HG03432 (cell line): ENCODE measurements around the gene ITGAV.

Source experiments
- ATAC-seq: cut with Tn5 transposase; IDR thresholded peaks from one replicate; pipeline ENCODE4 v1.9.1; 2021; ENCODE audit warnings: mild to moderate bottlenecking, moderate library complexity; ENCODE audit not compliant: unreplicated experiment

Gene ITGAV

DNA sequence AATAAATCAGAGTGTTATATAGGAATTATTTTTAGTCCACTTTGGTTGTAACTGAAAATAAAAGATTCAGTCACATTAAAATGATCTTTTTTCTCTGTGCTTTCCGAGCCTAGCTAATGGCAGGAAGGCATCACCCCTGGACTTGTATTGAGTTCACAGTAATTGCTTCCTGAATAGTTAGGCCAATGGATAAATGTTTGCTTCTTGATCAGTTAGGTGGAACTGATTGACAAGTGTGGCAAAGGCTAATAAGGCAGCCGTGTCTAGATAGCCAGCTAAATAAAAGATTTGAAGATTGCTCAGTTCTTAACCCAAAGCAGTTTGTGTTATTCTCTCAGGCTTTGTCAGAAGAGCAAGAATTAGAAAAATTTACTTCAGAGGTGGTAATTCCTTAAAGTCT lies 124.8 kb downstream of the ITGAV start:
- no peak for ATAC-seq

DNA sequence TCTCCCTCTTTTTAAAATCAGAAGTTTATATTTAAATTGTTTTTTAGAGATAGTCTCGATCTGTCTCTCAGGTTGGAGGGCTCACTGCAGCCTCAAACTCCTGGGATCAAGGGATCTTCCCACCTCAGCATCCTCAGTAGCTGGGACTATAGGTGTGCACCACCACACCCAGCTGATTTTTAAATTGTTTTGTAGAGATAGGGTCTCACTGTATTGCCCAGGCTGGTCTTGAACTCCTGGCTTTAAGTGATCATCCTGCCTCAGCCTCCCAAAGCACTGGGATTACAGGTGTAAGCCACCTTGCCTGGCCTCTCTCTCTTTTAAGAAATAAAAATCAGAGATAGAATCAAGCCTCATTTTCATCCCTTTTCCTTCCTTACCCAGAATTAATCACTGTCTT lies 126.1 kb downstream of the ITGAV start:
- no peak for ATAC-seq

DNA sequence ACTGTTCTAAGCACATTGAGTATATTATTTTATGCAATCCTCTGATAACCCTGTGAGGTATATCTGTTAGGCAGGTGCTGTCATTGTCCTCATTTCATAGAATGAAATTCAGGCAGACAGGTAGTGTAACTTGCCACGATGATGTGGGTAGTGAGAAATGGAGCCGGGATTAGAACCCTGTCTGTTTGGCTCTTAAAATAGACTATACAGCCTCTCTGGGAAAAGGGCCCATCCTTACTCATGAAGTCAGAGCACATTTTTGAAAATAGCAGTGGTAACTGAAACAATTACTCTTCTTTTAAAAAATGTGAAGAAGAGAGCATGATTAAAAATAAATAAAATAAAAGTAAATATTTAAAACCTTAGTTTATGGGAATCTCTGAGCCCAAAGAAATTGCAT lies 127.0 kb downstream of the ITGAV start:
- no peak for ATAC-seq

DNA sequence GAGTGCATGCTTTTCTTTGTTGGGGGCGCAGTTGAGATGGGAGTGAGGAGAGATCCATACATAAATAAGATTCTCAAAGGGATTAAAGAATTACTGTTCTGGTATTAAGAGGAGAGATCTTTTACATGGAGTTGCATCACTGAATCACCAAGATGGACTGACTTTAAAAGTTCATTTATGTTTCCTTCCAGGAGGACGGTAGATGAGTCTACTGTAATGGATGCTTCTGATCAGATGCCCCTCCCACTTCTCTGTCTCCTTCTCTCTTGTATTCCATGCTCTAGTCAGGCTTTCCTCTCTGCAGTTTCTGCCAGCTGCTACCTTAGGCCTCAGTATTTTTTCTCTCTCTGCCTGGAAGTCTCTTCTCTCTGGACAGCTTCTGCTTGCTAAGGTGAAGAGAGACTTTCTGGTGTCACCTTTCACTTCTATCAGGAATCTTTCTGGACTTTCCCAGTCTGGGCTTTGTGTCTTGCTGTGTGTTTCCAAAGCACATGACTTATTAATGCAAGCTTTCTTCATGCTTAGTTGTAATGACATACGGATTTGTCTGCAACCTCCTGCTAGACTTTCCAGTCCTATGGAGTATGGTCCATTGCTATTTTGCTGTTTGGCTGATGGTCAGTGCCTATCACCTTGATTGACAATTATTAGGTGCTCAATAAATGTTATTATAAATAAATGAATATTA lies 127.6 kb downstream of the ITGAV start:
- ATAC-seq = no peak

DNA sequence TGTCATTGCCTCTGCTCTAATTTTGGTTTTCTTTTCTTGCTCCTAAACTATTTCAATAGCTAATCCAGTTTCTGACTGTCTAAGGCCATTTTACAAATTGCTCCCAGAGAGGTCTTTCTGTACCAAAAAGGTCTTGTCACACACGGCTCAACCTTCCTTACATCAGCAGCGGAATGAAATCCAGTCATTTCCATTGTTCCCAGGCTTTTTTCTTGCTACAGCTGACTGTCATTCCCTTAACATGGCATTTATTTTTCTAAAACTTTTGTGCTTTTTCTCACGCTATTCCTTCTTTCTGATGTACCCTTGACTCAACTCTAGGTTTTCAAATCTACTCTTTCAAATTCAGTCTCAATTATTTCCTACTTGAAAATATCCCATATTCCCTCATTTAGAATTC lies 128.3 kb downstream of the ITGAV start:
- no peak for ATAC-seq

DNA sequence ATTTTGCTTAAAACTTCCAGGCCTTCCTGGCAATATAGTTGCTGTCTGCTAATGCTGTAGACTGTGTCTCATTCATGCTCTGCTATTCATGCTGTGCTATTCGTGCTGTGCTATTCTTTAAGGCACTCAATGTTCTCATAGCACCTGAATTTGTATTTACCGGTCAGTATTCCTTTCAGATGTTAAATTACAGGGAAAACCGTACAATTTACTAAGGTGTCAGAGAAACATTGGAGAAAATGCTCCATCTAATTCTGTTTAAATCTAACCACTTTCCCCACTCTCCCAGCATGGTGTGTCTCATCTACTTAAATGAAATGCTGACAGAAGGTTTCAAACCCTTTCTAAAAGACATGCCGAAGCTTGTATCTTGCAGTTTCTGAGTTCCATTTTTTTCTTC lies 129.0 kb downstream of the ITGAV start:
- ATAC-seq = no peak

DNA sequence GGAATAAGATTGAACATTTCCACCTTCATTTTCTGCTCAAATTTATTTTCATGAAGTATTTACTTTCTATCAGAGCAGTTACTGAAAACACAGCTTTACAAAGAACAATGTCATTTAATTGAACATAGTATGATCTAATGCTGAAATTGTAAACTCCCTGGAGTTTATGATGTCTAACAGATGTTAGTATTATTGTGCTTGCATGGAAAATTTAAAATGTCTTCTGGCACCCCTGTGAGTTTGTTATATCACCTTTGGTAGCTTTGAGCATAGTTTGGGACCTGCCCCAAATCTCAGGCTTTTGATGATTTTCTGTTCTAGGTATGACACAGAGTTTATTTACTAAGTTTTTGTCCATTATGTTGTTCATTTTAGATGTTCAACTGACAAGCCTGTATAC lies 132.1 kb downstream of the ITGAV start:
- no peak for ATAC-seq

DNA sequence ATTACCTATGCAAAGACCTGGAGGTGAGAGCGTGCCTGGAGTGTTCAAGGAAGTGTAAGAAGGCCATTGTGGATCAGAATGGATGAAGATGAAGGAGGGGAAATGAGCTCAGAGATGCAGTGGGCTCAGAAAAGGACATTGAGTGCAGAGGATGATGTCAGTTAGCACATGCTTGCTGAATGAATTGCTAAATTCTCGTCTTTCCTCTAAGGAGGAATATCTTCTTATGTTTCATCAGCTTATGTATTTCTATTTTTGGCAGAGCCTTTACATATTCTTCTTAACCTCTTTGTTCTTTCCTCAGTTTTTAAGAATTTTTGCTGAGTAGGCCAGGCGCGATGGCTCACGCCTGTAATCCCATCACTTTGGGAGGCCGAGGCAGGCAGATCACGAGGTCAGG lies 134.9 kb downstream of the ITGAV start:
- no peak for ATAC-seq

DNA sequence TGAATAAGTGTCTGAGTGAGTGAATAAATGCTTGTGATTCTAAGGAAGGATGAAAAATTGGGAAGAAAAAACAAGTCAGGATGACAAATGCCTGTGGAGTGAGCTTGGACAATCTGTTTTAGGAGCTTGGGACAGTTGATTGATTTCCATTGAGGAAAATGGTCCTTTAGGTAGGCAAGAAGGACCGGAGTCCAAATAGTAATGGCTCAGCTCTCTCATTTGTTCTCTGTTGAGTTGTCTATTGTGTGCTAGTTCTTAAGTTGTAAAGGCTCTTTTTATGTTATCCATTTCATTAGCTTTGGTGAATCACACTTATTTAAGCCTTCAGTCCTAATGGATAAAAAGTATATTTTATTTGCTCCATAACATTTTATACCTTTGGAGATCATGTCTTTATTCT lies 135.9 kb downstream of the ITGAV start:
- no peak for ATAC-seq

DNA sequence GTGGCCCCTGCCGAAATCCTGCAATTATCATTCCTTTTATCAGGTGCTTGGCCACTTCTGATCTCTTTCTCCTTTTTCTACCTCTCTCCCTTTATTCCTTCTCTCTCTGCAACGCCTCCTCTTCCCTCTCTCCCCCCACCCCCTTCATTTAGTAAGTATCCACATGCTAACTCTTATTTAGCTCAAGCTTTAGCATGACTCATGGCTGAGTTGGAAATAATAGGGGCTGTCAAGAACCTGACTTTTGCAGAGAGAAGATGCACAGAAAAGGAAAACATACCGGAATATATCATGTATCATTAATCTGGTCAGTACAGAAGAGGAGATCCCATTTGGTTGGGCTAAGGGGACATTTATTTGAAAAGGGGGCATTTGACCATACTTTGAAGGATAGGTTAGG lies 137.1 kb downstream of the ITGAV start:
- ATAC-seq = no peak

DNA sequence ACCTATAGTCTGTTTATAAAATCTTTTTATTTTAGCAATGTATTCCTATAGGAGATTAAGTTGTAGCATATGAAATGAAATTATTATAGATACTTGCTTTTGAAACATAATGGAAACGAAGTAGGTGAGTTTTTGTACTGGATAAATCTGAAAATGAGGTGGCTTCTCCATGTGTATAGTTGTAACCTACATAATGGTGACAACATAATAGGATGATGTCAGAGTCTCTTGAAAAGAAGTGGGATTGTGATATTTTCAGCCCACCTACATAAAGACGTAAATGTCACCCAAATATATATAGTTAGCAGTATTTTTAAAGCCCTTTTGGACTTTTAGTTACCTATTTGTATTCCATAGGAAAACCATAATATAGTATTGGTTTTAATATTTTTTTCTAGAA lies 138.8 kb downstream of the ITGAV start:
- ATAC-seq = no peak
